GM23248 (cell line): ENCODE results near the gene SYT2.

ENCODE experiments used
- EZH2 ChIP-seq: fragments of 200-600 bp; sonication (generic); IDR thresholded peaks from 2 replicates; pipeline ENCODE4 v1.6.1; 2018; ENCODE audit warnings: antibody characterized with exemption, mild to moderate bottlenecking; ENCODE audit not compliant: insufficient read depth, poor library complexity, severe bottlenecking
- EZH2phosphoT487 ChIP-seq: fragments of 200-600 bp; sonication (generic); IDR thresholded peaks from 2 replicates; pipeline ENCODE4 v1.6.1; 2018; ENCODE audit warnings: antibody characterized with exemption, moderate library complexity, mild to moderate bottlenecking, low read depth; ENCODE audit not compliant: insufficient read depth

- TF ChIP-seq EZH2: no peak
- TF ChIP-seq EZH2phosphoT487: no peak
These were observed 44.0 kb upstream of the SYT2 start for GRCh38 chr1:202754293-202754692.
